CD4-positive, alpha-beta T cell (primary cell): ENCODE measurements around the gene POLR2M. TPM values are rescaled to one million over a fixed set of nuclear protein-coding genes. Genes with fewer than 3 reads are reported as not detected.

ENCODE experiments used
- ATAC-seq: fragments of 200-7000 bp; cut with Tn5 transposase; one replicate; pipeline ENCODE4 v1.10.0; 2022; ENCODE audit warnings: mild to moderate bottlenecking; ENCODE audit not compliant: poor library complexity
- CTCF ChIA-PET: fragments of 350-600 bp; sonication (Branson Sonifier 250); formaldehyde crosslinking; loops from one replicate; lab custom pipeline; 2021; ENCODE audit warnings: antibody characterized with exemption, inconsistent platforms; lab: Charles Lee
- POLR2A ChIA-PET: fragments of 350-600 bp; sonication (Branson Sonifier 250); formaldehyde crosslinking; loops from one replicate; lab custom pipeline; 2021; ENCODE audit warnings: antibody characterized with exemption, inconsistent platforms; lab: Charles Lee
- DNase-seq, 14 experiments: peaks; one replicate each; pipeline ENCODE4 v3.0.0-alpha.2; 2013 to 2020; ENCODE audit warnings: mixed read lengths in 2 of 14
- H3K27ac ChIP-seq, 2 donors: one replicate each; pipeline versions ENCODE4 v1.5.1 to v1.7.0; 2013; ENCODE audit warnings: low read length in 2 of 2, low read depth in 1 of 2, mild to moderate bottlenecking in 1 of 2
- H3K27me3 ChIP-seq, 2 experiments: 1 replicate in 1 of 2; 2 replicates in 1 of 2; pipeline versions ENCODE4 v1.6.1 to v1.7.0; 2013; ENCODE audit warnings: low read length in 2 of 2, control low read depth in 1 of 2, mild to moderate bottlenecking in 1 of 2, moderate library complexity in 1 of 2; ENCODE audit not compliant: insufficient read depth in 2 of 2, control insufficient read depth in 1 of 2
- H3K36me3 ChIP-seq: one replicate; pipeline ENCODE4 v1.6.1; 2013; ENCODE audit warnings: low read length, control low read depth; ENCODE audit not compliant: insufficient read depth
- H3K4me1 ChIP-seq: one replicate; pipeline ENCODE4 v1.6.1; 2013; ENCODE audit warnings: low read length, control low read depth; ENCODE audit not compliant: insufficient read depth
- H3K4me3 ChIP-seq: one replicate; pipeline ENCODE4 v1.5.1; 2013; ENCODE audit warnings: mild to moderate bottlenecking, low read length, moderate library complexity
- H3K9me3 ChIP-seq, 2 experiments: 1 replicate in 1 of 2; 2 replicates in 1 of 2; pipeline versions ENCODE4 v1.6.1 to v1.7.0; 2013; ENCODE audit warnings: low read length in 2 of 2, mild to moderate bottlenecking in 2 of 2, control low read depth in 1 of 2, moderate library complexity in 1 of 2; ENCODE audit not compliant: control insufficient read depth in 1 of 2, insufficient read depth in 1 of 2
- H3K27ac Mint-ChIP-seq: one replicate; pipeline ENCODE4 v1.8.0; 2020; ENCODE audit warnings: mixed read lengths
- H3K27me3 Mint-ChIP-seq: one replicate; pipeline ENCODE4 v1.8.0; 2021; ENCODE audit warnings: mixed read lengths
- H3K36me3 Mint-ChIP-seq: one replicate; pipeline ENCODE4 v1.8.0; 2021; ENCODE audit warnings: low read depth, mixed read lengths
- H3K4me1 Mint-ChIP-seq: one replicate; pipeline ENCODE4 v1.8.0; 2021; ENCODE audit warnings: low read depth, mixed read lengths
- H3K4me3 Mint-ChIP-seq: one replicate; pipeline ENCODE4 v1.8.0; 2020; ENCODE audit warnings: mild to moderate bottlenecking, mixed read lengths
- H3K9me3 Mint-ChIP-seq: one replicate; pipeline ENCODE4 v1.8.0; 2020; ENCODE audit warnings: mixed read lengths
- intact Hi-C, 2 experiments: fragments of 100-400 bp; cut with DNase I in 1 of 2; cut with micrococcal nuclease in 1 of 2; formaldehyde crosslinking; loops; one replicate each; pipeline versions ENCODE4 v1.15.1 to v1.9.0; 2023 to 2025; cut with DNase I, micrococcal nuclease
- total RNA-seq, 174 experiments: library from RNA in 2 of 174; stranded (reverse) in 2 of 174; gene quantifications; one replicate each; pipeline ENCODE4 v1.2.3 and lab custom pipeline; 2021 to 2026
- TF ChIP-seq, protein P1 (sequence below): fragments of 200-600 bp; IDR thresholded peaks from one replicate; pipeline ENCODE4 v1.8.0; 2022; ENCODE audit warnings: antibody characterized with exemption, mild to moderate bottlenecking

The POLR2M gene
- total RNA-seq, 2 experiments from 2014 or later: 88.5 to 109 TPM

- H3K4me1 ChIP-seq: no peaks in the 10 kb centered on the region
- ChIA-PET CTCF (no interaction called here), POLR2A (no interaction called here)
- Mint-ChIP-seq H3K27ac (no peak overlapping the region), H3K36me3 (peaks cover 21% of the 10 kb centered on the region), H3K4me3 (no peak overlapping the region), H3K27me3 (no peaks in the 10 kb centered on the region), H3K9me3 (no peaks in the 10 kb centered on the region), H3K4me1 (no peaks in the 10 kb centered on the region)
- TF ChIP-seq, protein P1, sequence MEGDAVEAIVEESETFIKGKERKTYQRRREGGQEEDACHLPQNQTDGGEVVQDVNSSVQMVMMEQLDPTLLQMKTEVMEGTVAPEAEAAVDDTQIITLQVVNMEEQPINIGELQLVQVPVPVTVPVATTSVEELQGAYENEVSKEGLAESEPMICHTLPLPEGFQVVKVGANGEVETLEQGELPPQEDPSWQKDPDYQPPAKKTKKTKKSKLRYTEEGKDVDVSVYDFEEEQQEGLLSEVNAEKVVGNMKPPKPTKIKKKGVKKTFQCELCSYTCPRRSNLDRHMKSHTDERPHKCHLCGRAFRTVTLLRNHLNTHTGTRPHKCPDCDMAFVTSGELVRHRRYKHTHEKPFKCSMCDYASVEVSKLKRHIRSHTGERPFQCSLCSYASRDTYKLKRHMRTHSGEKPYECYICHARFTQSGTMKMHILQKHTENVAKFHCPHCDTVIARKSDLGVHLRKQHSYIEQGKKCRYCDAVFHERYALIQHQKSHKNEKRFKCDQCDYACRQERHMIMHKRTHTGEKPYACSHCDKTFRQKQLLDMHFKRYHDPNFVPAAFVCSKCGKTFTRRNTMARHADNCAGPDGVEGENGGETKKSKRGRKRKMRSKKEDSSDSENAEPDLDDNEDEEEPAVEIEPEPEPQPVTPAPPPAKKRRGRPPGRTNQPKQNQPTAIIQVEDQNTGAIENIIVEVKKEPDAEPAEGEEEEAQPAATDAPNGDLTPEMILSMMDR: no peak
- peaks cover 0 to 4% of the 10 kb centered on the region in 2 experiments for H3K9me3 ChIP-seq
- DNase-seq (no peak), ATAC-seq (no peak)
- H3K27me3 ChIP-seq: no peaks in the 10 kb centered on the region
- intact Hi-C loops: no loop called here
- H3K27ac ChIP-seq: no peak overlapping the region
- H3K4me3 ChIP-seq: no peak overlapping the region
- no peaks in the 10 kb centered on the region for H3K36me3 ChIP-seq
These were observed 19.9 kb downstream of the POLR2M start for GRCh38 chr15:57726411-57726810.

GRCh38 chr15:57727031-57727430 is 20.5 kb downstream of the POLR2M start:
- Histone ChIP-seq H3K27ac (no peak overlapping the region), H3K4me3 (no peak overlapping the region), H3K36me3 (no peaks in the 10 kb centered on the region), H3K9me3 (peaks cover 0 to 4% of the 10 kb centered on the region in 2 experiments), H3K4me1 (no peaks in the 10 kb centered on the region), H3K27me3 (no peaks in the 10 kb centered on the region)
- no peak for DNase-seq
- intact Hi-C loops: no loop called here
- Mint-ChIP-seq H3K4me1 (no peaks in the 10 kb centered on the region), H3K27me3 (no peaks in the 10 kb centered on the region), H3K36me3 (peaks cover 20% of the 10 kb centered on the region), H3K27ac (no peak overlapping the region), H3K4me3 (no peak overlapping the region), H3K9me3 (no peaks in the 10 kb centered on the region)
- ChIA-PET POLR2A (no interaction called here), CTCF (interaction anchor here (0.9 kb wide), 1 partner anchor 71 kb away, joined by 3 read pairs; no protein-coding TSS in a partner anchor)
- TF ChIP-seq, protein P1: no peak
- no peak for ATAC-seq

DNA sequence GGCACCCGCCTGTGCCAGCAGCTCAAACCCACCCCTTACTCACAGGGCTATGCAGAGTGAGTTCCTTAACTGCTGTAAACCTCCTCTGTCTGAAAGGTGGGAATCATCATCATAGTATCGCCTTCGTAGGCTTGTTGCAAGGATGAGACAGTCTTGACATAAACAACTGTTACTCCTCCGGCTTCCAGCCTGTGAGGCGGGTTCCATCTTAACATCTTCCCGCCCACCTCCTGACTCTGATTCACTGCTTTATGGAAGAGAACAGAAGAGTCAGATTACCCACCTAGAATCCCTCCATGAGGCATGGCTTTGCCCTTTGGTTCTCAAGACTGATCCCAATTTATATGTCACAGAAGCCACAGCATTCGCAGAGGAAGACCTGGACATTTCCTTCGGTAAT is 21.9 kb downstream of the POLR2M start:
- Histone ChIP-seq H3K36me3 (no peaks in the 10 kb centered on the region), H3K9me3 (peaks cover 0 to 4% of the 10 kb centered on the region in 2 experiments), H3K4me1 (no peaks in the 10 kb centered on the region), H3K4me3 (no peak overlapping the region), H3K27me3 (no peaks in the 10 kb centered on the region), H3K27ac (no peak overlapping the region)
- peaks cover 8% of the 10 kb centered on the region for H3K4me1 Mint-ChIP-seq
- H3K36me3 Mint-ChIP-seq: peaks cover 9% of the 10 kb centered on the region
- no peak overlapping the region for H3K4me3 Mint-ChIP-seq
- DNase-seq (no peak), ATAC-seq (no peak)
- H3K27ac Mint-ChIP-seq: no peak overlapping the region
- intact Hi-C loops: no loop called here
- no peaks in the 10 kb centered on the region for H3K27me3 Mint-ChIP-seq
- TF ChIP-seq, protein P1: no peak
- ChIA-PET CTCF (no interaction called here), POLR2A (no interaction called here)
- H3K9me3 Mint-ChIP-seq: no peaks in the 10 kb centered on the region
